GM21423 (cell line): Measurements from ENCODE around the gene TEX52.

Source experiments
- ATAC-seq: cut with Tn5 transposase; IDR thresholded peaks from one replicate; pipeline ENCODE4 v1.9.1; 2021; ENCODE audit warnings: mild to moderate bottlenecking, moderate library complexity; ENCODE audit not compliant: unreplicated experiment

Gene TEX52

GRCh38 chr12:2833810-2834209, 23.0 kb downstream of the TEX52 start:
- ATAC-seq = no peak

DNA sequence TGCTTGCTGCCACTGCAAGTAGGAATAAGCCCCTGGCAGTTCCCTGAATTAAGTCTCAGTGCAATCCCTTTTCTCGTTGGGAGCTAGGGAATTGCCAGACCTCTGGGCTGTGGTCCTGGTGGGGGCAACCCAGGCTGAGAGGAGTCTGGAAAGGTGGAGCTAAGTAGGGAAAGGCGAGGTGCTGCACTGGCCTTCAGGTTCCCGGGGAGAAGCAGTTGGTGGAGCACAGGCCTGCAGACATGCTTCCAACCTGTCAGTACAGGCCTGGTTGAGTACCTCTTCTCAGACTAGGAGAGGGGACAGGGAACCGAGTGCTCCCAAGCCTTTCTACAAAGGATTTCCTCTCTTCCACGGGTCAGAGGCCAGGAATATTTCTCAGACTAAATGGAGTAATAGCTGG, 23.5 kb downstream of the TEX52 start:
- no peak for ATAC-seq

DNA sequence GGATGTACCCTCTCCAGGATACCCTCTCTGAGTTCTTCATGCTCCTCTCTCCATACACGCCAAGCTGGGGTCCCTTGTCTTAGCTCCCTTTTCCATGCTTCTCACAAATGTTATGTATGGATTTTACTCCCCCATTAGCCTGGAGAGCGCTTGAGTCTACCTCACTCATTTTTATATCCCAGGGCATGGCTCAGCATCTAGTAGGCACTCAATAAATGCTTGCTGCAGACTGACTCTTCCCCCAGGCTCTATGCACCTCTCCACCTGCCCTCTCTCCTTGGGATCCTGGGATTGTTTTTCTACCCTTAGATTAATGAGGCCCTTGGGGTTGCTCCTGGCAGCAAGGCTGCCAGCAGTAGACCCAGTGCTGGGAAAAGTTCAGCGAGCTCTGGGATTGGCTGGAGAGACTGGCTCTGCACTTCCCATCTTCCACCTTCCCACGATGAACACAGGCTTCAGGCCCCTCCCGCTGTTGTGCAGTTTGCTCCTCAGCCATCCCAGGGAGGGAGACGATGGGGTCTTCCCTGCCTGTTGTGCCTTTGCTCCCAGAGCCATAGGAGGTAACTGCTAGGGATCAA, 24.2 kb downstream of the TEX52 start:
- no peak for ATAC-seq

GRCh38 chr12:2829275-2829674, 27.6 kb downstream of the TEX52 start:
- no peak for ATAC-seq

DNA sequence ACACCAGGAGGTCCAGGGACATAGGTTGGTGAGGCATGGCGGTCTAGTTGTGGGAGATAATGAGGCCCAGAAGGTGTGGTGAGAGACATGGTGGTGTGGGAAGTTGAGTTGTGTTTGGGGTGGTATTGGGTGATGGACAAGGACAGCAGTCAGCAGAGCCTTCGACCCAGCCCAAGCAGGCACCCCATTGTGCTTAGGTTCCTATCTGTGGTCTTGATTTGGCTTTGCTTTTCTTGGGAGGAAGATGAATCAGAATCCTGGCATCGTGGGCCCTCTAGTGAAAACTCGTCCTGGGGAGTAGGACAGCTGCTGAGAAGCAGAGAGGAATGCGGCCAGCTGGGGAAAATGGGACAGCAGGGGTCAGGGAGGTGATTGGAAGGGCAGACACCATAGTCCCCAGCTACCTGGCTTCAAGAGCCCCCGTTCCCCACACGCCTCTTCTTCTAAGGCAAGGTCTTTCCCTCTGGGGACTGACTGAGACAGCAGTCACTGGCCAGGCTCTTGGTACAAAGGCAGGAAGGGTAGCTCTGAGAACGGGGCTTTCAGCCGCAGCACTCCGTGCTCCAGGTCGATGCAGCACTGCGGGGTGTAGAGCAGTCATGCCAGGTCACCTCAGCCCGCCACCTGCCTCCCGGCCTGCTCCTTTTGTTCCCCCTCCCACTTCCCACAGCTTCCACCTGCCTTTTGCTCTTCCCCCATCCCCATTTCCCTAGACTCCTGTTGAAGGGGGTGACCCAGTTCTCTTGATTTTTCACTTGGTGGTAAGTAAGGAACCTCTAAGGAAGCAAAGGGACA, 29.9 kb downstream of the TEX52 start:
- no peak for ATAC-seq

DNA sequence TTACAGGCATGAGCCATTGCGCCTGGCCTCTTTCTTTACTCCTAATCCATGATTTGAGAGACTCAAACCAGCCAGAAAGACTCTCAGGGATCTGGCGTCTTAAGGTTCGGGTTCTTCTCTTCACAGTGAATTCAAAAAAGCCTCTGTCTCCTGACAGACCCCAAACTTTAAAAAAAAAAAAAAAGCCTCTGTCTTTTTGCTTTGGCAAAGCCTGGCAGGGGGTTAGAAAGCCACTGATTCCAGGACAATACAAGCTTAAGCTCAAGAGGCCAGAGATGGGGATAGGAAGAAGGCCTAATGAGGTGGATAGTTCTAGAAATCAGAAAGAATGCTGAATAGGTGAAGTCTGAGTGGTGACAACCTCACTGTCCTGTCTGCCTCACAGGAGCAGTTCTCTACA, 30.8 kb downstream of the TEX52 start:
- no peak for ATAC-seq

- no peak for ATAC-seq
Measured at GRCh38 chr12:2825132-2825531, 31.7 kb downstream of the TEX52 start.

GRCh38 chr12:2824541-2824940, 32.3 kb downstream of the TEX52 start:
- no peak for ATAC-seq

DNA sequence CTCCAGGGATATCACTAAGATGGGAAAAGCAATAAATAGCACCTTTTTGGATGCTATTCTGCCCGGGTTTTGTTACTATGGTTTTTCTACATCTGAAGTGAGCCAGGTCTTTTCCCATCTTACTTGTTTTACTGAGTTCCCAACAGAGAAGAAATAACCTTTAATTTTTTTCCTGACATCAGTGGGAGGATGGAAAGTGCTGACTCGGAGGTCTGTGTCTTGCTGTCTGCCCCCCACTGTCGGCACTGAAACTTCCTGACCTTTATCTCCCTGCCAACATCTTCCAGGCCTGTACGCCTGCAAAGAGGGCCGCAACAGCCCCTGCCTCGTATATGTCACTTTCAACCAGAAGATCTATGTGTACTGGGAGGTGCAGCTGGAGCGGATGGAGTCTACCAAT, 33.4 kb downstream of the TEX52 start:
- ATAC-seq = no peak

DNA sequence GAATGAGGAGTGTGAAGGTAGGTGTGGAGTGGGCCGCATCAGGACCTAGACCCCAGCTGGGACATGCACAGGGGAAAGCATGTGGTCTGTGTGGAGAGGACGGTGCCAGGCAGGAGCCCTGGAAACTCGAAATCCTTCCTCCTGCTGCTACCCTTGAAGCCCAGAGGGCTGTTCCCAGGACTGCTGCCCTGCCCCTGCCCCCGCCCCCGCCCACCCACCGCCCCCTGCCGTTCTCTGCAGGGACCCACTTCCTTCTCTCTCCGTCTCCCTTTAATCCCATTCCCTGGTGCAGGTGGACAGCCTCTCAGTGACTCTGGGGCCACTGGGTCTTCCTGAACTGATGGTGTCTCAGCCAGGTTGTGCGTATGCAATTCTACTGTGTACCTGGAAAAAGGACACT, 36.4 kb downstream of the TEX52 start:
- no peak for ATAC-seq

- no peak for ATAC-seq
Measured at GRCh38 chr12:2819810-2820209, 37.0 kb downstream of the TEX52 start.

DNA sequence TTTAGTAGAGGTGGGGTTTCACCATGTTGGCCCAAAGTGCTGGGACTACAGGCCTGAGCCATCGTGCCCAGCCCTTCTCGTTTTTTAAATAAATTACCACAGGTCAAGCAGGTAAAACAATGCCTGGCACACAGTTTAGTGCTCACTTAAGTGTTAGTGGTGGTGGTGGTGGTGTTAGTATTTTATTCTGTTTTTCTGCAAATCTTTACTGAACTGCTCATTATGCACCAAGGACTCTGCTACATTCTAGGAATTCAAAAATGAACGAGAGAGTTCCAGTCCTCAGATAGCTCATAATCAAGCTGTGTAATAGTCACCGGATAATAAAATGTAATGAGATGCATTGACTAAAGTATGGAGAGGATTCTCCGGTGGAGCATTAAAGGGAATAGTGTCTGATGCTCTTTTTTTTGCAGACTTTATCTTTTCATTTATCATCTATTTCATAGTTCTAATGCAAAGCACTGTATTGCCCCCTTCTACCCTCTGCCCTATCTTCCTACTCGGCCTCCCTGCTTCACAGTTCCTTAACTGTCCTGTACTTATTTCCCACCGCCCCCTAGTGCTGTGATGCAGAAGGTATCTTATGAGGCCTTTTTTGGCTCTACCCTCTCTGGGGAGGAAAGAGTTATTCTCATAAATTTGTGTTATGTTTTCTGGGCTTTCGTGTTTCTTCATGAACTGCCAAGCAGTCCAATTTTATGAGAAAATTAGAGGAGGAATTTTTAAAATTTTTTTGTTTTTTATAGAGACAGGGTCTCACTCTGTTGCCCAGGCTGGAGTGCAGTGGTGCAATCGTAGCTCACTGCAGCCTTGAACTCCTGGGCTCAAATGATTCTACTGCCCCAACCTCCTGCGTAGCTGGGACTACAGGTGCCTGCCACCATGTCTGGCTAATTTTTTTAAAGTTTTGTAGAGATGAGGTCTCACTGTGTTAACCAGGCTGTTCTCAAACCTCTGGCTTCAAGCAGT, 43.3 kb downstream of the TEX52 start:
- no peak for ATAC-seq

- ATAC-seq = peak; percentile 95
Measured at GRCh38 chr12:2812290-2813213, 44.3 kb downstream of the TEX52 start, which contains the start of gene ITFG2. Gene ITFG2 (plus strand): TSS chr12:2812668. CDS start chr12:2812761, 93 bp downstream.

GRCh38 chr12:2811801-2812200, 45.0 kb downstream of the TEX52 start:
- ATAC-seq = no peak

DNA sequence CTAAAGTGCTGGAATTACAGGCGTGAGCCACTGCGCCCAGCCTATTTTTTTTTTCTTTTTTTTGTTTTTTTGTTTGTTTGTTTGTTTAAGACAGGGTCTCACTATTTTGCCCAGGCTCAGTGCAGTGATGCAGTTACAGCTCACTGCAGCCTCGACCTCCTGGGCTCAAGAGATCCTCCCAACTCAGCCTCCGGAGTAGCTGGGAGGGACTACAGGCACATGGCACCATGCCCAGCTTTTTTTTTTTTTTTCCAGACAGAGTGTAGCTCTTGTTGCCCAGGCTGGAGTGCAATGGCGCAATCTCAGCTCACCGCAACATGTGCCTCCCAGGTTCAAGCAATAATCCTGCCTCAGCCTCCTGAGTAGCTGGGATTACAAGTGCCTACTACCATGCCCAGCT, 50.1 kb downstream of the TEX52 start:
- no peak for ATAC-seq

GRCh38 chr12:2805143-2805520, 51.7 kb downstream of the TEX52 start:
- ATAC-seq = no peak

DNA sequence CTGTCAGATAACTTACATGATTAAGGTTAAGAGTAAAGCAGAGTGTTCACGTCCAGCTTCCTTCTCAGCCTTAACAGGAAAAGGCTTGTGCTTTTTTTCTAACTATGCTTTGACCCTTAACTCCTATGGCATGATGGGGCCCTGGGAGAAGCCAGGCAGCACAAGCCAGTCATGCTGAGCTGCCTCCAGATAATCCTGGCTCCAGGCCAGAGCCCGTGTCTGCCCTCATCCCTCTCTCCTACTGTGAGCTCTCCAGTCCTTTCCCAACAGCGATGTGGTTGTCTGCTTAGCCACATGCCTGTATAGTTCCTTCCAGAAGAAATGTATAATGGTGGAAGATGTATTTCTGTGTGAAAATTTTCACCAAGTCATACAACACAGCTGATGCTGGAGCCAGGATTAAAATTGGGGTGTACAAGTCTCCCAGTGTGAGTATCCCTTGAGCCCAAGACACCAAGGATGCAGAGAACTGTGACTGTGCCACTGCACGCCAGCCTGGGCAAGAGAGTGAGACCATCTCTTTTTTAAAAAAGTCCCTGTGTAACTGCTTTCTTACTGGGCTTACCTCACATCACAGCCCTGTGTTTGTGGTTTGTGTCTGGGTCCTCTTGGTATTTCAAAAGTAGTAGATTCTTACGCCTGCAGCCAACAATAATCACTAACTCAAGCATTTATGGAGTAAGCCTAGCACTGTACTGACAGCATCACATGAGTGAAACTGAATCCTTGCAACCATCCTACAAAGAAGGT, 52.3 kb downstream of the TEX52 start:
- ATAC-seq = no peak

DNA sequence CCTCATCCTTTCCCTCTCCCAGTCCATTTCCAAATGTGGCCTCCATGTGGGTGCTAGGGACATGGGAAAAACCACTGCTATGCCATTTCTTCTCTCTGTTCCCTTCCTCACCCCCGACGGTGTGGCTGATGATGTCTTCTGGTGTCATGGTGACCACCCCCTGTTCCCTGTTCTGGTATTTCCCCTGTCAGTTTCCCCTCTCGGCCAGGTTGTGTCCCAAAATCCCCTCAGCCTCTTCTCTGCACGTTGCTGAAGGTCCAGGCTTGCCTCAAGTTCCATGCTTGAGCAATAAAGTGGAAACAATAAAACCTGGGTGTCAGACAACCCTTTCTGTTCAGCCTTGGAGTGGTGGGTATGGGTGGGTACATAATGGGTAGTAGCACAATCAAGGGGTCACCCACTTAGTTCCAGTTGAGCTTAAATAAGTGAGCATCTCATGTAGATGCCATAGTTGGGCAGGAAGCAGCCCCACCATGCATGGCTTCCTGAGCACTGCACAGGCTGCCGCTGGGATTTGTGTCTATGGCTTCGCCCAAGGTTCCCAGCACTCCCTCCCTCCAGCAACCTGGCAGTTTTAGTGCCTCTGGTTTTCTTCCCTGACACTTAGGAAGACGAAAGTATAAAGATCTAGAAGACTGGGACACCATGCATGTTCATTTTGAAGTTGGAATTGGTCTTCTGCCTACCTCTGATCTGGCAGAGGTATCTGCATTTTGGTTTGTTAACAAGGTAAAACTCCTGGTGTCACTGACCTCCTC, 53.0 kb downstream of the TEX52 start:
- ATAC-seq = no peak
